LNCAP (cell line): ENCODE results near the gene TIMM29.

Experiments
- TF ChIP-seq, protein P1 (sequence below): fragments of 450-650 bp; IDR thresholded peaks from 2 replicates; pipeline ENCODE4 v1.5.1; 2017; ENCODE audit warnings: mild to moderate bottlenecking

The TIMM29 gene

DNA sequence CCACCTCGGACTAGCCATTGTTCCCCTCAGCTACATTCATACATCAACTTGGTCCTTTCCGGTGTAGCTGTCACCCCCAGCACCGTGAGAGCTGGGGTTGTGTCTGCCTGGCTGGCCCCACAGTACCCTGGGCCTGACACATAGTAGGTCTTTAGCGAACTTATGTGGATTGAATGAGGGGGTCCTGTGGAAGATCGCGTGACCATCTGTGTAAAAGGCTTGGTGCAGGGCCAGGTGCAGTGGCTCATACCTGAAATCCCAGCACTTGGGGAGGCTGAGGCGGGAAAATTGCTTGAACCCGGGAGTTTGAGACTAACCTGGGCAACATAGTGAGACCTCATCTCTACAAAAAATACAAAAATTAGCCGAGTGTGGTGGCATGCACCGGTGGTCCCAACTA lies 34.3 kb downstream of the TIMM29 start:
- TF ChIP-seq, protein P1, sequence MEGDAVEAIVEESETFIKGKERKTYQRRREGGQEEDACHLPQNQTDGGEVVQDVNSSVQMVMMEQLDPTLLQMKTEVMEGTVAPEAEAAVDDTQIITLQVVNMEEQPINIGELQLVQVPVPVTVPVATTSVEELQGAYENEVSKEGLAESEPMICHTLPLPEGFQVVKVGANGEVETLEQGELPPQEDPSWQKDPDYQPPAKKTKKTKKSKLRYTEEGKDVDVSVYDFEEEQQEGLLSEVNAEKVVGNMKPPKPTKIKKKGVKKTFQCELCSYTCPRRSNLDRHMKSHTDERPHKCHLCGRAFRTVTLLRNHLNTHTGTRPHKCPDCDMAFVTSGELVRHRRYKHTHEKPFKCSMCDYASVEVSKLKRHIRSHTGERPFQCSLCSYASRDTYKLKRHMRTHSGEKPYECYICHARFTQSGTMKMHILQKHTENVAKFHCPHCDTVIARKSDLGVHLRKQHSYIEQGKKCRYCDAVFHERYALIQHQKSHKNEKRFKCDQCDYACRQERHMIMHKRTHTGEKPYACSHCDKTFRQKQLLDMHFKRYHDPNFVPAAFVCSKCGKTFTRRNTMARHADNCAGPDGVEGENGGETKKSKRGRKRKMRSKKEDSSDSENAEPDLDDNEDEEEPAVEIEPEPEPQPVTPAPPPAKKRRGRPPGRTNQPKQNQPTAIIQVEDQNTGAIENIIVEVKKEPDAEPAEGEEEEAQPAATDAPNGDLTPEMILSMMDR, result no peak

- TF ChIP-seq, protein P1, result no peak
Measured at GRCh38 chr19:10963865-10964264, 35.3 kb downstream of the TIMM29 start.

- TF ChIP-seq, protein P1, result no peak
Measured at GRCh38 chr19:10964903-10965302, 36.3 kb downstream of the TIMM29 start.

DNA sequence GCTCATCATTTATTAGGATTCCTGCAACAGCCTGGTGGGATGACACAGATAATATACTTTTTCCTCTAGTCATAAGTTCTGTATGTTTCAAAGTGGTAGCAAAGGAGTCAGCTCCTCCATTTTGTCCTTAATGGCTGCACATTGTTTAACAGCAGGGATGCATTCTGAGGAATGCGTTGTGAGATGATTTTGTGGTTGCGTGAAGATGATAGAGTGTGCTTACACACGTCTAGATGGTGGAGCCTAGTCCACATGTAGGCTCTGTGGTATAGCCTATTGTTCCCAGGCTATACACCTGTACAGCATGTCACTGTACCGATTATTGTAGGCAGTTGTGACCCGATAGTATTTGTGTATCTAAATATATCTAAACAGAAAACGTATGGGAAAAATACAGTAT lies 36.8 kb downstream of the TIMM29 start:
- TF ChIP-seq, protein P1, result no peak

GRCh38 chr19:10966809-10967208 lies 38.2 kb downstream of the TIMM29 start:
- TF ChIP-seq, protein P1, result no peak

DNA sequence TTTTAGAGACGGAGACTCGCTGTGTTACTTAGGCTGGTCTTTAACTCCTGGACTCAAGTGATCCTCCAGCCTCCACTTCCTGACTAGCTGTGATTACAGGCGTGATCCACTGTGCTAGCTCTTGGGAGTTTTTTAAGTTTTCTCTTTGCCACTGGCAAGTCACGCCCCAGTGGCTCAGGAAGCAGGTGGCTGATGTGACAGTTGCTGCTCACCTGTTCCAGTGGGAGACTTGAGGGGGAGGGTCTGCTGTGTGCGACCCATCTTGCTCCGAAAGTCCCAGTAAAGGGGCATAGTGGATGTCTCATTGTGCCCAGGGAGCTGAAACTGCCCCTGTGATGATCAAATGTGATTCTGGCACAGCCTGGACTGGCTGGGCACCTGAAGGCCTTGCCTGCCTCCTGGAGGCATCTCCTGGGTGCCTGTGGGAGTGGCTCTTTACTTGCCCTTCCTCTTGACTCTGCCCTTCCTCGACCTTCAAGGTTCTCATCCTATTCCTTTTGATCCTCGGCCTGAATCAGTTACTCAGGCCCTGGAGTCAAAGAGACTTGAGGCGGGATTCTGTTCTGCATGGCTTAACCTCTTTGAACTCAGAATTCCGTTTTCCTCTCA lies 40.0 kb downstream of the TIMM29 start:
- TF ChIP-seq, protein P1, result no peak

- TF ChIP-seq, protein P1, result no peak
Measured at GRCh38 chr19:10971107-10971726, 42.6 kb downstream of the TIMM29 start.
